SU-DHL-6 (cell line): ENCODE results near the gene SLC5A11.

Source experiments
- H2AFZ ChIP-seq: fragments of 200-600 bp; sonication (generic); 2 replicates; pipeline ENCODE4 v1.6.1; 2014; ENCODE audit warnings: low read depth, mild to moderate bottlenecking, moderate library complexity, mixed read lengths, antibody characterized with exemption, low read length; ENCODE audit not compliant: severe bottlenecking
- H3F3A ChIP-seq: fragments of 200-600 bp; shearing (Covaris generic); 2 replicates; pipeline ENCODE4 v1.6.0; 2016; ENCODE audit warnings: antibody characterized with exemption, mild to moderate bottlenecking; ENCODE audit not compliant: insufficient read depth
- H3K27ac ChIP-seq: fragments of 200-600 bp; sonication (generic); 2 replicates; pipeline ENCODE4 v1.5.1; 2016; ENCODE audit warnings: low read depth, mild to moderate bottlenecking, low read length, moderate library complexity, mixed read lengths
- H3K27me3 ChIP-seq: fragments of 200-600 bp; sonication (generic), shearing (Covaris generic); 2 replicates; pipeline ENCODE4 v1.6.0; 2014; ENCODE audit warnings: mild to moderate bottlenecking, low read length
- H3K36me3 ChIP-seq: fragments of 200-600 bp; sonication (generic); 2 replicates; pipeline ENCODE4 v1.6.1; 2014; ENCODE audit warnings: mild to moderate bottlenecking, low read length, mixed read lengths
- H3K4me2 ChIP-seq: fragments of 300-600, 200-600 bp; shearing (Covaris generic), sonication (generic); 2 replicates; pipeline ENCODE4 v1.6.0; 2014; ENCODE audit warnings: low read length, low read depth, mild to moderate bottlenecking; ENCODE audit not compliant: poor library complexity, severe bottlenecking
- H3K4me3 ChIP-seq: fragments of 200-600 bp; sonication (generic); 2 replicates; pipeline ENCODE4 v1.5.1; 2014; ENCODE audit warnings: antibody characterized with exemption, low read length, mild to moderate bottlenecking, mixed read lengths; ENCODE audit not compliant: insufficient read depth, poor library complexity, severe bottlenecking
- H3K79me2 ChIP-seq: fragments of 200-600 bp; sonication (generic); 2 replicates; pipeline ENCODE4 v1.6.1; 2014; ENCODE audit warnings: mild to moderate bottlenecking, low read length, moderate library complexity; ENCODE audit not compliant: insufficient read depth
- H3K9ac ChIP-seq: fragments of 200-600 bp; sonication (generic); 2 replicates; pipeline ENCODE4 v1.7.0; 2014; ENCODE audit warnings: mild to moderate bottlenecking, low read length
- H3K9me2 ChIP-seq: fragments of 200-600 bp; sonication (generic); replicated peaks from 2 replicates; pipeline ENCODE4 v1.6.1; 2014; ENCODE audit warnings: low read length; ENCODE audit not compliant: insufficient read depth
- H3K9me3 ChIP-seq: fragments of 200-600 bp; sonication (generic); 2 replicates; pipeline ENCODE4 v1.6.1; 2014; ENCODE audit warnings: low read length, mixed read lengths; ENCODE audit not compliant: insufficient read depth
- H4K20me1 ChIP-seq: fragments of 200-600 bp; sonication (generic); 2 replicates; pipeline ENCODE4 v1.6.1; 2014; ENCODE audit warnings: low read depth, mild to moderate bottlenecking, antibody characterized with exemption, low read length, moderate library complexity, mixed read lengths
- EZH2phosphoT487 ChIP-seq: fragments of 200-600 bp; sonication (generic), shearing (Covaris generic); conservative IDR thresholded peaks from 2 replicates; pipeline ENCODE4 v1.6.1; 2018; ENCODE audit warnings: mild to moderate bottlenecking, antibody characterized with exemption, low read length, moderate library complexity, mixed read lengths
- TF ChIP-seq, protein P1 (sequence below): fragments of 200-600 bp; sonication (generic); IDR thresholded peaks from one replicate; pipeline ENCODE4 v1.5.1; 2017; ENCODE audit warnings: antibody characterized with exemption, mild to moderate bottlenecking, low read length, moderate library complexity; ENCODE audit not compliant: insufficient read depth, poor library complexity, severe bottlenecking

The SLC5A11 gene, protein sequence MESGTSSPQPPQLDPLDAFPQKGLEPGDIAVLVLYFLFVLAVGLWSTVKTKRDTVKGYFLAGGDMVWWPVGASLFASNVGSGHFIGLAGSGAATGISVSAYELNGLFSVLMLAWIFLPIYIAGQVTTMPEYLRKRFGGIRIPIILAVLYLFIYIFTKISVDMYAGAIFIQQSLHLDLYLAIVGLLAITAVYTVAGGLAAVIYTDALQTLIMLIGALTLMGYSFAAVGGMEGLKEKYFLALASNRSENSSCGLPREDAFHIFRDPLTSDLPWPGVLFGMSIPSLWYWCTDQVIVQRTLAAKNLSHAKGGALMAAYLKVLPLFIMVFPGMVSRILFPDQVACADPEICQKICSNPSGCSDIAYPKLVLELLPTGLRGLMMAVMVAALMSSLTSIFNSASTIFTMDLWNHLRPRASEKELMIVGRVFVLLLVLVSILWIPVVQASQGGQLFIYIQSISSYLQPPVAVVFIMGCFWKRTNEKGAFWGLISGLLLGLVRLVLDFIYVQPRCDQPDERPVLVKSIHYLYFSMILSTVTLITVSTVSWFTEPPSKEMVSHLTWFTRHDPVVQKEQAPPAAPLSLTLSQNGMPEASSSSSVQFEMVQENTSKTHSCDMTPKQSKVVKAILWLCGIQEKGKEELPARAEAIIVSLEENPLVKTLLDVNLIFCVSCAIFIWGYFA

DNA sequence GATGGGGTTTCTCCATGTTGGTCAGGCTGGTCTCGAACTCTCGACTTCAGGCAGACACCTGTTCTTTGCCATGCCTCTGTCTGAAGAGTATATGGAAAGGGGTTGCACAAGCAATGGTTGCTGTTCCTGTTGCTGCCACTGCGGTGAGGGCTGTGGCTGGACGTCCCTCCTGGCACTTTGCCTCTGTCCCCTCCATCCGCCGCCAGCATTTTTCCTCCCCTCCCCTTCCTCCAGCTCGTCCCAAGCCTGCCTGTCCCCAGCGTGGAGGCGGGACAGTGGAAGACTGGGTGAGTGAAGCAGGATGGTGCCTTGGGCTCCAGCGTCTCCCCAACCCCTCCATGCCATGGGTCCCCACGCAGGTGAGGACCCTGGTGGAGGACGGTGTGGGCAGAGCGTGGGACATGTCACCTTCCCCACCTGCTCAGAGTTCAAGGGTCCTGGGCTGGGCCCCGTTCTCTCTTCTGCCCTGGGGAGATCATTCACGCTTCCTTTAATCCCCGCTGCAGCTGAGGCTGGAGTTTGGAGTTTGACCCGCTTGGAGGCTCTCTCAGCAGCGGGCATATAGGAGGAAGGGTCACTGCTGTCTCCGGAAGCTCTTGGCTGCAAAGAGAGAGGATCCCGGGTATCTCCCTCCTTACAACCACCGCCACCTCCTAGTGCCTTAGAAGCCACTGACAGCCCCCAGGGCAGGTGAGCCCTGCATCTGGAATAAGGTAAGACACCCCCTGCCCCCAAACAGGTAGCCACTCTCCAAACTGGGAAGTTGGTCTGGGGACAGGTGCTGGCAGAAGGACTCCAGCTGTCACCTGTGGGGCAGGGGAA lies at the start of gene SLC5A11:
SLC5A11 (plus strand) TSS at position 238 of the 822 bp plus-strand sequence. CDS start 12,681 bp downstream, outside the sequence.
- Histone ChIP-seq H3K79me2 (no peaks in the 10 kb centered on the region), H3K27ac (no peak within 1 kb of the TSS), H3K9me2 (no peaks in the 10 kb centered on the region), H3K36me3 (no peaks in the 10 kb centered on the region), H3K27me3 (no peaks in the 10 kb centered on the region), H3K9me3 (no peaks in the 10 kb centered on the region), H3F3A (no peaks in the 10 kb centered on the region), H2AFZ (no peak within 1 kb of the TSS), H4K20me1 (no peaks in the 10 kb centered on the region), H3K9ac (no peak within 1 kb of the TSS), H3K4me3 (no peak within 1 kb of the TSS), H3K4me2 (no peak within 1 kb of the TSS)
- no peak for TF ChIP-seq EZH2phosphoT487
- TF ChIP-seq, protein P1, sequence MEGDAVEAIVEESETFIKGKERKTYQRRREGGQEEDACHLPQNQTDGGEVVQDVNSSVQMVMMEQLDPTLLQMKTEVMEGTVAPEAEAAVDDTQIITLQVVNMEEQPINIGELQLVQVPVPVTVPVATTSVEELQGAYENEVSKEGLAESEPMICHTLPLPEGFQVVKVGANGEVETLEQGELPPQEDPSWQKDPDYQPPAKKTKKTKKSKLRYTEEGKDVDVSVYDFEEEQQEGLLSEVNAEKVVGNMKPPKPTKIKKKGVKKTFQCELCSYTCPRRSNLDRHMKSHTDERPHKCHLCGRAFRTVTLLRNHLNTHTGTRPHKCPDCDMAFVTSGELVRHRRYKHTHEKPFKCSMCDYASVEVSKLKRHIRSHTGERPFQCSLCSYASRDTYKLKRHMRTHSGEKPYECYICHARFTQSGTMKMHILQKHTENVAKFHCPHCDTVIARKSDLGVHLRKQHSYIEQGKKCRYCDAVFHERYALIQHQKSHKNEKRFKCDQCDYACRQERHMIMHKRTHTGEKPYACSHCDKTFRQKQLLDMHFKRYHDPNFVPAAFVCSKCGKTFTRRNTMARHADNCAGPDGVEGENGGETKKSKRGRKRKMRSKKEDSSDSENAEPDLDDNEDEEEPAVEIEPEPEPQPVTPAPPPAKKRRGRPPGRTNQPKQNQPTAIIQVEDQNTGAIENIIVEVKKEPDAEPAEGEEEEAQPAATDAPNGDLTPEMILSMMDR: no peak

DNA sequence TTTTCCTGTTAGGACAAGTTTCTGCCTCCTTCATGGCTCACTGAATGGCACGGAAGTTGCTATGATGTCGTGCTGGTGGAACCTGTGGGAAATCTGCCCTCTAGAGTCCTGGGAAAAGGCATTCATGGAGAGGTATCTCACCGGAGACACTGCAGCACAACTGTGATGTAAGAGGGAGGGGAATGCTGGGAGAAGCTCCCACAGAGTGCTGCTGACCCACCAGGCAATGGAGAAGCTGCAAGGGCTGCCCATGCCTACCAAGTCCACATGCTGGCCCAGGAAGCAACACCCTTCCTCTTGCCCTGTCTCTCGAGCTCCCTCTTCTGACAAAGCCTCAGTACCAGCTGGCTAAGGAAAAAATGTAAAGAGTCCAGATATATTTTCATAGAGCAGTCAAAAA lies 45.2 kb upstream of the SLC5A11 start:
- TF ChIP-seq EZH2phosphoT487: no peak
- TF ChIP-seq, protein P1: peak; percentile 21
- Histone ChIP-seq H3K36me3 (peaks cover 40% of the 10 kb centered on the region), H3K4me3 (no peak overlapping the region)

DNA sequence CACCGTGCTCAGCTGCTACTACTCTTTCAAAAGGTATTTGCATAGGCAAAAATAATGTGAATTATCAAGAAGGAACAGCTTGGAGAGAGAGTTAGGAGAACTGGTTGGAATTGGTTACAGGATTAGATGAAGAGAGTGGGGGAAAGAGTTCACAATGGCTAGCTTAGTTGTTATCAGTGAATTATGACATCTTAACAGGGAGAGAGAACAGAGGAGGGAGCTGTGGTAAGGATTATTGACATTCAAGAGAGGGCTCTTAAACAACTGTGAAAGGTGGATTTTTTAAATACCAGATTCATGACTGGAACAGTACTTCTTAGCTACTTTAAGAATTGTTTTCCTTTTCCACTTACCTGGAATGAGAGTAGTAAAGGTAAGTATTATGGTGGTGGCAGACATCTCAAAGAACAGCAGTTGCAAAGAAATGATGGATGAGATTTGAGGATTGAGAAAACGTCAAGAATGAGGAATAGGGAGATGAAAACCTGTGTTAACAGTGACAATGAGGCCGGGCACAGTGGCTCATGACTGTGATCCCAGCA lies 43.9 kb upstream of the SLC5A11 start:
- Histone ChIP-seq H2AFZ (no peak overlapping the region), H3K4me2 (no peak overlapping the region), H3K27me3 (no peaks in the 10 kb centered on the region), H3K36me3 (peaks cover 44% of the 10 kb centered on the region), H3F3A (no peaks in the 10 kb centered on the region), H3K9me3 (no peaks in the 10 kb centered on the region), H4K20me1 (no peaks in the 10 kb centered on the region), H3K27ac (no peak overlapping the region), H3K9me2 (no peaks in the 10 kb centered on the region), H3K9ac (no peak overlapping the region), H3K79me2 (no peaks in the 10 kb centered on the region), H3K4me3 (no peak overlapping the region)
- TF ChIP-seq EZH2phosphoT487: no peak
- TF ChIP-seq, protein P1: no peak

More for the DNA sequence above, 45.2 kb upstream of the SLC5A11 start:
- no peaks in the 10 kb centered on the region for H3K9me2 ChIP-seq
- H3K79me2 ChIP-seq: no peaks in the 10 kb centered on the region
- H3K27ac ChIP-seq: no peak overlapping the region
- no peaks in the 10 kb centered on the region for H3K27me3 ChIP-seq
- H3K4me2 ChIP-seq: no peak overlapping the region
- H4K20me1 ChIP-seq: no peaks in the 10 kb centered on the region
- H2AFZ ChIP-seq: no peak overlapping the region
- no peaks in the 10 kb centered on the region for H3F3A ChIP-seq
- H3K9me3 ChIP-seq: no peaks in the 10 kb centered on the region
- H3K9ac ChIP-seq: no peak overlapping the region
